G401 (cell line): ENCODE data around the gene SNX25. TPM values are rescaled to one million over a fixed set of nuclear protein-coding genes. Genes with fewer than 3 reads are reported as not detected.
"Not testable (repeated sequence)": the region's sequence is repeated elsewhere in the genome, so short reads cannot be mapped to it uniquely, and the experiment has no call there.

ENCODE experiments used
- DNase-seq: peaks from one replicate; pipeline ENCODE4 v3.0.0-alpha.2; 2015; ENCODE audit warnings: low spot score
- in situ Hi-C: cut with HindIII; loops from 2 replicates; pipeline ENCODE4 v1.10.0; 2016; ENCODE audit warnings: low sequenced_read_pairs, mixed read lengths
- total RNA-seq: library from RNA; depleted of rRNA; stranded (reverse); fragments of >200 nt; shearing (Covaris generic); gene quantifications from 2 replicates; pipeline ENCODE4 v1.2.3, GENCODE V29; 2014

SNX25 gene
- total RNA-seq, 1 experiment from 2014 or later, result 13.7 TPM

- in situ Hi-C loops, result no loop called here
- no peak for DNase-seq
These were observed 45.0 kb downstream of the SNX25 start for GRCh38 chr4:185254434-185254833.

GRCh38 chr4:185255868-185256267 is 46.5 kb downstream of the SNX25 start:
- DNase-seq, result no peak
- in situ Hi-C loops, result no loop called here

- no peak for DNase-seq
- in situ Hi-C loops, result no loop called here
These were observed 47.0 kb downstream of the SNX25 start for GRCh38 chr4:185256446-185256845.

- in situ Hi-C loops, result no loop called here
- no peak for DNase-seq
These were observed 47.7 kb downstream of the SNX25 start for GRCh38 chr4:185257086-185257485.

DNA sequence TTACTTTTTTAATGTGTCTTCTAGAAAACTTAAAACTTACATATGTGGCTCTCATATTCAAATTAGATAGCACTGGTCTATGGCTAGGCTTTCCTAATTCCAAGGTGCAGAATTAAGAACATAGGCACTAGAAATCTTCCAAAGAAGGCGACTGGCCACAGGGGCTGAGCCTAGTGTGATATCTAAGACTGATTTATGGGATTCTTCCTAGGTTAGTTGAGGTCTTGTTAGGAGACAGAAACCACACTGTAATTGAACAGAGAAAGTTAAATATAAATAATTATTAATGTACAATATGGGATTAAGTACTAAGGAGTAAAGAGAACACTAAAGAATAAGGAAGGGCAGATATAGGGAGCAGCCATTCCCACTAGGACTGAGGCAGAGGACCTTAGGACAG is 48.3 kb downstream of the SNX25 start:
- in situ Hi-C loops, result no loop called here
- no peak for DNase-seq

DNA sequence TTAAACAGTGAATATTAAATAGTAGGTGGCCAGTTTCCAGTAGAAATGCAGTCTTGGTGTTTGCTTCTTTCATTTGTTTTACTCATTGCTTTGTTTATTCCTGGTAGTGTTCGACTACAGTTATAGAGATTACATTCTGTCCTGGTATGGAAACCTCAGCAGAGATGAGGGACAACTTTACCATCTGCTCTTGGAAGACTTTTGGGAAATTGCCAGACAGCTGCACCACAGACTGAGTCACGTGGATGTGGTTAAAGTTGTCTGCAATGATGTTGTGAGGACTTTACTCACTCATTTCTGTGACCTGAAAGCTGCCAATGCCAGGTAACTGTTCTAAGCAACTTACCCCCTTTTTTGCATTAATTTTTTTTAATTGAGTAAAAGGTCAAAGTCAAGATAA is 49.3 kb downstream of the SNX25 start:
- in situ Hi-C loops, DNase-seq: not testable (repeated sequence)

DNA sequence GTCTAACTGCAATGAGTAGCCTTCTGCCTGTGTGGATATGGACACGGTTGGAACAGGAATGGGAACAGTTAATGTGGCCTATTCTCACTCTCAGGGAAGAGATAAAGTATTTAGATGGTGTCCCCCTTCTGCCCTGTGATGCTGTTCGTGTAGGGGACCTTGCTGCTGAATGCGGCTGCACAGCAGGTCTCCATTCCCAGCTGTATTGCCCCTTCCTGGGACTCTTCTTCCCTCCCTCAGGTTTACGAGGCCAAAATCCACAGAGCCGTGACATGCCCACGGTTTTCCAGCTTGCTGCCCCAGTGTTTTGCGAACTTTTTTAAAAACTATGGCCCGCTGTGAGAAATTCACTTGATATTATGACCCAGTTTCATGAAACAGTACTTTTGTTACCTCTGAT is 50.3 kb downstream of the SNX25 start:
- no peak for DNase-seq
- in situ Hi-C loops, result no loop called here

DNA sequence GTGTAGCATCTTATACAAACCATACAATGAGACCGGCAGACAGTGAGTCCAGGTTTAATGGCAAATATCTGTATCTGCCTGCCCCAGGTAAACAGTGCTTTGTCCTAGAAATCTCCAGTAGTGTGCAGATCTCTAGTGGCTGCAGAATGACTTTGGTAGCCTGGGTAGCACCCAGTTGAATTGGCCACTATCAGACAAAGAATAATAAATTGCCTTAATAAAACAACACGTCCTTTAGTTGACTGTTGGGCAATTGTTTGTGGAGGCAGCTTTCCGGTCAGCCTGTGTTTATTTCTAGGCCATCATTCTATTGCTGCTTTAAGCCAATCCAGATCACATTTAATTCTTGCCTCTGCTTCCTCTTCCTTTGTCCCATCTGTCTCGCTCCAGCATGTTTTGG is 52.5 kb downstream of the SNX25 start:
- in situ Hi-C loops, result no loop called here
- peak; percentile 57 for DNase-seq

- in situ Hi-C loops, result no loop called here
- no peak for DNase-seq
These were observed 54.0 kb downstream of the SNX25 start for GRCh38 chr4:185263419-185263818.

DNA sequence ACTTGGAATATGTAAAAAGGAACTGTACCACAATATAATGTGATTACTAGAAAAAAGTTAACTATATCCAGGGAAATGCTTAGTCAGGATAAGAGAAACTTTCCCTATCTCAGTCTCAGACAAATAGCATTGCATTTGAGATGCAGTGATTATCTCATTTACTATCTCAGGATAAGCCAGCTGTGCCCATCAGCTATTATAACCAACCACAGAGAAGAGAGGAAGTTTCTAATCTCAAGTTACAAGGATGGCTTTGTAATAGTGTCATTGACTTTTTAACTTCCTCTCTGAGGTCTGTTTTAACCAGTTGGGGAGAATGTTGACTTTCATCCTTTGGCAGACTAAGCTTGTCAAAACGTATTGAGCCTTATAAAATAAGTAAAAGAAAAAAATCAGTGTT is 56.5 kb downstream of the SNX25 start:
- no peak for DNase-seq
- in situ Hi-C loops, result no loop called here

GRCh38 chr4:185269286-185269685 is 59.9 kb downstream of the SNX25 start:
- DNase-seq, result no peak
- in situ Hi-C loops, result no loop called here

DNA sequence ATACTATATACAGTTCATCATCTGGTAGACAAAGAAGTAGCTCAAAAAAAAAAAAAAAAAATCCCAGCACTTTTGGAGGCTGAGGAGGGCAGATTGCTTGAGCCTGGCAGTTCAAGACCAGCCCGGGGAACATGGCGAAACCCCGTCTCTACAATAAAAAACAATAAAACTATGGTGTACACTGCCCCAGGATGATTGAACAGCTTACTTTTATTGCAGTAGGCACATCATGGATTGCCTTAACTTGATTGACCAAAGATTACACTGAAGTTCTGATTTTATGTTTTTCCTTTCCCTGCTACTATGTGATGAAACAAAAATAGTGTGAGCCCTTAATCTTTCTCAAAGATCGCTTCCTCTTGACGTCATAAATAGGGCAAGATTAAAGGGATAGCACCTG is 60.6 kb downstream of the SNX25 start:
- no peak for DNase-seq
- in situ Hi-C loops, result no loop called here

GRCh38 chr4:185270885-185271284 is 61.5 kb downstream of the SNX25 start:
- in situ Hi-C loops, result no loop called here
- DNase-seq, result no peak

DNA sequence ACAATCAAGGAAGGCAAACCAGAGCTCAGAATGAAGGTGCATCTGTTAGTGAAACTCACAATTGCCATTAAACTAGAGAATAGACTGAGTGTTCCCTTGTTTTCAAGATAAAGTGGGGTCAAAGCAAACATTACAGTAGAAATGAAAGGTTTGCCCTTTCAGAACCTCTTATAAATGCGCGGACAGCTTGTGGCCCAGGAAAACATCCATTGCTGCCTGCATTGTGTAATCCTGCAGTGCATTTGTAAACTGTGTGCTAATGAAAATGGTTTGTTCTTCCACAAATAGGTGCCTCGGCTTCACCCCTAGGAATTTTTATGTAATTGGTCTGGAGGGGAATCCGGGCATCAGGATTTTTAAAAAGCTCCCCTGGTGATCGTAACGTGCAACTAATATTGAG is 62.8 kb downstream of the SNX25 start:
- no peak for DNase-seq
- in situ Hi-C loops, result no loop called here

GRCh38 chr4:185275501-185275900 is 66.1 kb downstream of the SNX25 start:
- no peak for DNase-seq
- in situ Hi-C loops, result no loop called here

GRCh38 chr4:185276036-185276435 is 66.6 kb downstream of the SNX25 start:
- no peak for DNase-seq
- in situ Hi-C loops, result no loop called here

- no peak for DNase-seq
- in situ Hi-C loops, result no loop called here
These were observed 69.3 kb downstream of the SNX25 start for GRCh38 chr4:185278716-185279115.

GRCh38 chr4:185280608-185281007 is 71.2 kb downstream of the SNX25 start:
- in situ Hi-C loops, result no loop called here
- no peak for DNase-seq

GRCh38 chr4:185282968-185283367 is 73.6 kb downstream of the SNX25 start:
- DNase-seq, result no peak
- in situ Hi-C loops, result no loop called here

- DNase-seq, result no peak
- in situ Hi-C loops, result no loop called here
These were observed 74.3 kb downstream of the SNX25 start for GRCh38 chr4:185283723-185284122.

GRCh38 chr4:185285632-185286393 is 76.4 kb downstream of the SNX25 start:
- in situ Hi-C loops, result no loop called here
- DNase-seq, result no peak
